K562 (cell line): ENCODE measurements around the gene DHRS12. TPM values are rescaled to one million over a fixed set of nuclear protein-coding genes. Genes with fewer than 3 reads are reported as not detected.

Source experiments
- ATAC-seq: fragments of 200-7000 bp; cut with Tn5 transposase; 3 replicates; pipeline ENCODE4 v1.9.1; 2020; ENCODE audit warnings: moderate library complexity
- BruUV-seq: library from RNA; stranded (reverse); fragments of 400-500 nt; replicated peaks from 2 replicates; lab custom pipeline; 2021; lab: Mats Ljungman, UMichigan
- CTCF ChIA-PET: fragments of 300-600 bp; formaldehyde crosslinking; extraction: SDS; loops from one replicate; lab custom pipeline; 2021; ENCODE audit warnings: low intra/inter-chr PET ratio; lab: Yijun Ruan, JAX
- POLR2A ChIA-PET: fragments of 300-600, 350-650 bp; sonication (Branson Sonifier 250); formaldehyde crosslinking; extraction: SDS; loops from one replicate; lab custom pipeline; 2021; ENCODE audit warnings: antibody characterized with exemption, inconsistent platforms; lab: Yijun Ruan, JAX
- DNase-seq, 4 experiments: peaks; one replicate each; pipeline versions ENCODE4 v3.0.0 to v3.0.0-alpha.2; 2011 to 2018; ENCODE audit warnings: low spot score in 3 of 4, mixed read lengths in 3 of 4; ENCODE audit errors: extremely low read depth in 1 of 4
- FAIRE-seq: peaks from 2 replicates; lab custom pipeline; 2011; peaks lifted over from hg19 to GRCh38; lab: Jason Lieb, UNC
- H2AFZ ChIP-seq: 2 replicates; pipeline ENCODE4 v1.6.0; 2011; ENCODE audit warnings: low read depth, low read length, control low read depth, inconsistent platforms
- H3K27ac ChIP-seq: fragments of 200-600 bp; 3 replicates; pipeline ENCODE4 v1.8.0; 2011; ENCODE audit warnings: low read depth, mild to moderate bottlenecking, control low read depth, inconsistent platforms, low read length, moderate library complexity, mixed read lengths; ENCODE audit errors: extremely low read depth
- H3K27me3 ChIP-seq, 2 experiments: fragments of 300-600 bp in 1 of 2; 2 replicates in 1 of 2; 3 replicates in 1 of 2; pipeline versions ENCODE4 v1.6.0 to v1.8.0; 2011; ENCODE audit warnings: inconsistent platforms in 2 of 2, low read length in 2 of 2, mild to moderate bottlenecking in 1 of 2, mixed read lengths in 1 of 2, moderate library complexity in 1 of 2; ENCODE audit not compliant: control insufficient read depth in 2 of 2, insufficient read depth in 2 of 2
- H3K36me3 ChIP-seq: fragments of 300-600 bp; 3 replicates; pipeline ENCODE4 v1.8.0; 2011; ENCODE audit warnings: mild to moderate bottlenecking, low read length, inconsistent platforms; ENCODE audit not compliant: control insufficient read depth, insufficient read depth
- H3K4me1 ChIP-seq, 2 experiments: fragments of 200-600 bp in 1 of 2; replicated peaks in 1 of 2; 2 replicates in 1 of 2; 3 replicates in 1 of 2; pipeline versions ENCODE4 v1.5.1 to v1.8.0; 2011; ENCODE audit warnings: inconsistent platforms in 2 of 2, low read length in 2 of 2, mild to moderate bottlenecking in 1 of 2, mixed read lengths in 1 of 2, moderate library complexity in 1 of 2; ENCODE audit not compliant: control insufficient read depth in 2 of 2, insufficient read depth in 2 of 2
- H3K4me2 ChIP-seq: 2 replicates; pipeline ENCODE4 v1.6.1; 2011; ENCODE audit warnings: low read length, control low read depth, inconsistent platforms, mixed read lengths; ENCODE audit not compliant: insufficient read depth
- H3K4me3 ChIP-seq: fragments of 200-600 bp; sonication (generic), shearing (Covaris generic); 2 replicates; pipeline ENCODE4 v1.5.1; 2016; ENCODE audit warnings: control low read depth, inconsistent platforms
- H3K79me2 ChIP-seq: fragments of 200-600 bp; 3 replicates; pipeline ENCODE4 v1.8.0; 2011; ENCODE audit warnings: low read length, inconsistent platforms; ENCODE audit not compliant: control insufficient read depth, insufficient read depth
- H3K9ac ChIP-seq, 2 experiments: 2 replicates each; pipeline versions ENCODE4 v1.6.0 to v1.6.1; 2011; ENCODE audit warnings: low read depth in 2 of 2, low read length in 2 of 2, control low read depth in 1 of 2, inconsistent platforms in 1 of 2, mild to moderate bottlenecking in 1 of 2, mixed read lengths in 1 of 2; ENCODE audit not compliant: insufficient read depth in 1 of 2
- H3K9me1 ChIP-seq: one replicate; pipeline ENCODE4 v1.6.0; 2011; ENCODE audit warnings: inconsistent platforms, mild to moderate bottlenecking, low read length, moderate library complexity; ENCODE audit not compliant: control insufficient read depth, insufficient read depth
- H3K9me3 ChIP-seq: replicated peaks from 2 replicates; pipeline ENCODE4 v1.5.1; 2011; ENCODE audit warnings: low read depth, low read length, inconsistent platforms; ENCODE audit not compliant: control insufficient read depth, insufficient read depth
- H4K20me1 ChIP-seq: replicated peaks from 2 replicates; pipeline ENCODE4 v1.6.1; 2011; ENCODE audit warnings: low read length, inconsistent platforms, mixed read lengths; ENCODE audit not compliant: control insufficient read depth, insufficient read depth
- ADNP ChIP-seq: fragments of 200-800 bp; sonication (Bioruptor generic); IDR thresholded peaks from 2 replicates; pipeline ENCODE4 v1.6.1; 2016; ENCODE audit warnings: missing genetic modification characterization, missing compliant biosample characterization
- BRCA1 ChIP-seq, 2 experiments: fragments of 450-650 bp in 1 of 2; sonication (generic) in 1 of 2; formaldehyde crosslinking in 1 of 2; IDR thresholded peaks; 2 replicates each; pipeline versions ENCODE4 v1.5.0 to v1.6.1; 2017 to 2020; ENCODE audit warnings: mild to moderate bottlenecking in 1 of 2, missing genetic modification reagents in 1 of 2
- CBFB ChIP-seq: sonication (generic); formaldehyde crosslinking; IDR thresholded peaks from 2 replicates; pipeline ENCODE4 v1.4.0; 2020; ENCODE audit warnings: mild to moderate bottlenecking, missing genetic modification reagents
- CHCHD3 ChIP-seq: fragments of 250-450 bp; sonication (Bioruptor Pico); IDR thresholded peaks from 2 replicates; pipeline ENCODE4 v2.1.2; 2022; ENCODE audit warnings: mild to moderate bottlenecking
- CREB3L1 ChIP-seq: fragments of 450-650 bp; IDR thresholded peaks from 2 replicates; pipeline ENCODE4 v1.6.1; 2014; ENCODE audit warnings: low read depth, mild to moderate bottlenecking, moderate library complexity, borderline replicate concordance
- E2F5 ChIP-seq: sonication (generic); formaldehyde crosslinking; IDR thresholded peaks from 2 replicates; pipeline ENCODE4 v1.8.0; 2022; ENCODE audit warnings: mild to moderate bottlenecking, missing genetic modification reagents
- GTF2E2 ChIP-seq: fragments of 200-800 bp; sonication (Bioruptor generic); IDR thresholded peaks from 2 replicates; pipeline ENCODE4 v1.6.1; 2016; ENCODE audit warnings: missing genetic modification characterization, missing compliant biosample characterization
- HDAC6 ChIP-seq: IDR thresholded peaks from 2 replicates; pipeline ENCODE4 v1.6.1; 2012; ENCODE audit warnings: low read depth, mild to moderate bottlenecking, control low read depth, inconsistent platforms, low read length, moderate library complexity
- HMG20B ChIP-seq: fragments of 250-450 bp; sonication (Bioruptor Pico); IDR thresholded peaks from 2 replicates; pipeline ENCODE4 v1.5.0; 2021; ENCODE audit warnings: mild to moderate bottlenecking
- KLF6 ChIP-seq: fragments of 250-450 bp; sonication (Bioruptor Pico); IDR thresholded peaks from 2 replicates; pipeline ENCODE4 v1.4.0; 2020; ENCODE audit warnings: mild to moderate bottlenecking, moderate library complexity, borderline replicate concordance
- MAFG ChIP-seq: fragments of 450-650 bp; conservative IDR thresholded peaks from 2 replicates; pipeline ENCODE4 v1.6.1; 2016; ENCODE audit warnings: missing genetic modification characterization, missing compliant biosample characterization
- OTX1 ChIP-seq: fragments of 450-650 bp; formaldehyde crosslinking; IDR thresholded peaks from 2 replicates; pipeline ENCODE4 v1.4.0; 2022; ENCODE audit warnings: mild to moderate bottlenecking
- RHOXF2B ChIP-seq: fragments of 250-450 bp; sonication (Bioruptor Pico); conservative IDR thresholded peaks from 2 replicates; pipeline ENCODE4 v1.5.1; 2021
- SIX5 ChIP-seq, 2 experiments: IDR thresholded peaks; 2 replicates each; pipeline ENCODE4 v1.6.1; 2011; ENCODE audit warnings: low read length in 2 of 2, borderline replicate concordance in 1 of 2, low read depth in 1 of 2, mild to moderate bottlenecking in 1 of 2, moderate library complexity in 1 of 2; ENCODE audit not compliant: insufficient read depth in 1 of 2
- SMC3 ChIP-seq: conservative IDR thresholded peaks from 2 replicates; pipeline ENCODE4 v1.6.1; 2011; ENCODE audit warnings: low read depth, low read length, improper control_type of control experiment; ENCODE audit not compliant: insufficient read depth
- ZNF609 ChIP-seq: sonication (generic); formaldehyde crosslinking; IDR thresholded peaks from 2 replicates; pipeline ENCODE4 v1.8.1; 2023; ENCODE audit warnings: missing genetic modification reagents, mild to moderate bottlenecking, borderline replicate concordance
- ZNF785 ChIP-seq: fragments of 250-450 bp; sonication (Bioruptor Pico); IDR thresholded peaks from 2 replicates; pipeline ENCODE4 v1.4.0; 2020; ENCODE audit warnings: mild to moderate bottlenecking
- WGBS: fragments of 100-300 bp; shearing (Covaris generic); methylation state at CpG from one replicate; pipeline ENCODE4 v1.1.6; 2016; ENCODE audit warnings: low coverage, mixed read lengths; ENCODE audit not compliant: insufficient coverage; ENCODE audit errors: missing lambda C conversion rate; 5-methylcytosine and 5-hydroxymethylcytosine counted together
- in situ Hi-C: fragments of 300-500 bp; cut with MboI; formaldehyde crosslinking; loops from 4 replicates; pipeline ENCODE4 v1.15.0; 2018; ENCODE audit warnings: inconsistent platforms, mixed read lengths
- intact Hi-C: fragments of 100-400 bp; cut with micrococcal nuclease; formaldehyde crosslinking; loops from 2 replicates; pipeline ENCODE4 v1.14.2; 2022
- polyA plus RNA-seq, 8 experiments: library from polyadenylated mRNA; depleted of rRNA in 4 of 8; stranded (reverse) in 5 of 8; unstranded in 3 of 8; fragments of >200 nt; fragmentation: Nextera tagmentation in 2 of 8; fragmentation: Illumina TruSeq in 1 of 8; extraction: Ambion mirVana in 2 of 8; extraction: Trizol in 1 of 8; gene quantifications; 2 replicates each; pipeline versions ENCODE4 v1.2.1 to v1.2.3, GENCODE V29; 2011 to 2014; ENCODE audit warnings: inconsistent platforms in 1 of 8, missing spikeins in 1 of 8
- total RNA-seq, 7 experiments: library from RNA; depleted of rRNA in 6 of 7; stranded (reverse); fragments of >200 nt in 6 of 7; fragmentation: Illumina TruSeq in 2 of 7; extraction: Trizol in 2 of 7; gene quantifications; 2 replicates each; pipeline versions ENCODE4 v1.2.1 to v1.2.3, GENCODE V29; 2011 to 2021; ENCODE audit warnings: low replicate concordance in 1 of 7

Gene DHRS12
- total and polyA plus RNA-seq, 9 of the 15 experiments (the other 6 are each of a cell fraction or from before 2014, with no cell fraction given) = 0.62 to 2.7 (median 0.98) TPM

GRCh38 chr13:51758691-51759090, 45.3 kb downstream of the DHRS12 start:
- Histone ChIP-seq H3K27me3 (no peaks in the 10 kb centered on the region), H3K4me3 (no peak overlapping the region), H3K36me3 (peaks cover 14% of the 10 kb centered on the region; the same call in 2 of the 3 replicates), H3K9me1 (no peaks in the 10 kb centered on the region), H4K20me1 (no peaks in the 10 kb centered on the region), H3K9ac (no peak overlapping the region), H2AFZ (no peak overlapping the region), H3K27ac (no peak overlapping the region), H3K4me2 (no peak overlapping the region), H3K4me1 (no peaks in the 10 kb centered on the region), H3K79me2 (no peaks in the 10 kb centered on the region), H3K9me3 (no peaks in the 10 kb centered on the region)
- ChIA-PET CTCF (no interaction called here), POLR2A (interaction anchor here (0.6 to 1.3 kb wide), 2 partner anchors 10 to 97 kb away, joined by 4 read pairs; no protein-coding TSS in a partner anchor)
- no peak for DNase-seq
- in situ Hi-C loops = no loop called here
- ATAC-seq = no peak
- intact Hi-C loops = loop anchor here (10.0 kb wide), 1 partner anchor 174 kb away; the partner anchor contains the start of gene WDFY2
- FAIRE-seq = no peak
- BruUV-seq = no TSS peak
- 64% methylated on average over 5 of the region's 6 CpGs for WGBS
- TF ChIP-seq SIX5 (IDR thresholded peaks at IDR 0.05; ENCODE audit: borderline replicate concordance in 1 of 2, insufficient read depth in 1 of 2, low read depth in 1 of 2, low read length in 2 of 2) = no peak
- no peak for TF ChIP-seq HDAC6
- TF ChIP-seq SMC3 = no peak
- TF ChIP-seq HMG20B (CRISPR knock-in tag) = no peak
- TF ChIP-seq CBFB = no peak
- no peak for TF ChIP-seq ZNF609 (CRISPR knock-in tag)
- no peak for TF ChIP-seq MAFG (tag)
- TF ChIP-seq RHOXF2B (CRISPR knock-in tag) = no peak
- no peak for TF ChIP-seq CHCHD3 (CRISPR knock-in tag)
- TF ChIP-seq OTX1 (CRISPR knock-in tag) = no peak
- no peak for TF ChIP-seq CREB3L1
- no peak for TF ChIP-seq ZNF785 (CRISPR knock-in tag)
- TF ChIP-seq ADNP (tag) = no peak
- no peak for TF ChIP-seq KLF6 (CRISPR knock-in tag)
- no peak for TF ChIP-seq GTF2E2 (tag)
- no peak for TF ChIP-seq E2F5
- no peak for TF ChIP-seq BRCA1 (IDR thresholded peaks at IDR 0.05)
- TF ChIP-seq BRCA1 (CRISPR knock-in tag; IDR thresholded peaks at IDR 0.05) = no peak
